ENCODE data around the gene KLHL22.

KLHL22 gene

DNA sequence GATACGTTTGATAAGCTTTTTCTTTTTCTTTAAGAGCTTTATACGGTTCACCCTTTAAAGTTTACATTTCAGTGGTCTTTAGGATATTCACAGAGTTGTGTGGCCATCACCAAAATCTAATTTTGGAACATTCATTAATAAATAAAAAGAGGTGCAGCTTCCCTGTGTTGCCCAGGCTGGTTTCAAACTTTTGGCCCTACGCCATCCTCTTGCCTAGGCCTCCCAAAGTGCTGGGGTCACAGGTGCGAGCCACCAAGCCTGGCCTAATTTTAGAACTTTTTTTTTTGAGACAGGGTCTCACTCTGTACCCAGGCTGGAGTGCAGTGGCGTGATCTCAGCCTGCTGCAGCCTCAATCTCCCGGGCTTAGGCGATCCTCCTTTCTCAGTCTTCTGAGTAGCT is 42.4 kb upstream of the KLHL22 start:
- H3K36me3 ChIP-seq (ENCODE audit: insufficient read depth, low read length) = peaks cover 63% of the 10 kb centered on the region

DNA sequence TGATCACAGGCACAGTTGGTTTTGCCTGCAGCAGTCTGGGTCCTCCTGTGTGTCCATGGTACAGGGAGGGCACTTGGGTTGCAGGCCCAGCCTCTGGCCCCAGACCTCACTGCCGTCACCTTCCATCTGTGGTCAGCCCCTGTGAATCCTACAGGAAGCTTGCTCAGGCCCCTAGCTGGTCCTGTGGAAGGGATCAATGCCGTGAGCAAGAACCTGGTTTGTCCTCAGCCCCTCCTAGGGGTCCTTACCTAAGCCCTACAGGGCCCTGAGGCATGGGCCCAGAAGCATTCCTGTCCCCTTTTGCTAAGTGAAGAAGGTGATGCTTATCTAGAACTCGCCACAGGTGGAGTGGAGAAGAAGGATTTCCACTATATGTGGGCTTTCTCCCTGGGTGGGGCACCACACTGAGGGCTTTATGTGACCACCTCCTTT is 41.7 kb upstream of the KLHL22 start:
- no peaks in the 10 kb centered on the region for H3K79me2 ChIP-seq (ENCODE audit: insufficient read depth, low read length)
- TF ChIP-seq, protein P1, sequence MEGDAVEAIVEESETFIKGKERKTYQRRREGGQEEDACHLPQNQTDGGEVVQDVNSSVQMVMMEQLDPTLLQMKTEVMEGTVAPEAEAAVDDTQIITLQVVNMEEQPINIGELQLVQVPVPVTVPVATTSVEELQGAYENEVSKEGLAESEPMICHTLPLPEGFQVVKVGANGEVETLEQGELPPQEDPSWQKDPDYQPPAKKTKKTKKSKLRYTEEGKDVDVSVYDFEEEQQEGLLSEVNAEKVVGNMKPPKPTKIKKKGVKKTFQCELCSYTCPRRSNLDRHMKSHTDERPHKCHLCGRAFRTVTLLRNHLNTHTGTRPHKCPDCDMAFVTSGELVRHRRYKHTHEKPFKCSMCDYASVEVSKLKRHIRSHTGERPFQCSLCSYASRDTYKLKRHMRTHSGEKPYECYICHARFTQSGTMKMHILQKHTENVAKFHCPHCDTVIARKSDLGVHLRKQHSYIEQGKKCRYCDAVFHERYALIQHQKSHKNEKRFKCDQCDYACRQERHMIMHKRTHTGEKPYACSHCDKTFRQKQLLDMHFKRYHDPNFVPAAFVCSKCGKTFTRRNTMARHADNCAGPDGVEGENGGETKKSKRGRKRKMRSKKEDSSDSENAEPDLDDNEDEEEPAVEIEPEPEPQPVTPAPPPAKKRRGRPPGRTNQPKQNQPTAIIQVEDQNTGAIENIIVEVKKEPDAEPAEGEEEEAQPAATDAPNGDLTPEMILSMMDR (IDR thresholded peaks at IDR 0.05; ENCODE audit: low read length) = no peak
- no peak for TF ChIP-seq EZH2 (IDR thresholded peaks at IDR 0.05; ENCODE audit: borderline replicate concordance, low read length)
- H3F3A ChIP-seq (ENCODE audit: insufficient read depth, low read length) = no peaks in the 10 kb centered on the region
- H3K9ac ChIP-seq (ENCODE audit: low read length) = no peak overlapping the region
- no peaks in the 10 kb centered on the region for H3K9me3 ChIP-seq (ENCODE audit: low read length)
- H4K20me1 ChIP-seq (ENCODE audit: insufficient read depth, low read length) = no peaks in the 10 kb centered on the region
- no peaks in the 10 kb centered on the region for H3K27me3 ChIP-seq (ENCODE audit: insufficient read depth, low read length)
- no peaks in the 10 kb centered on the region for H3K4me1 ChIP-seq (ENCODE audit: insufficient read depth, low read length, severe bottlenecking)
- H2AFZ ChIP-seq (ENCODE audit: low read length) = no peak overlapping the region
- no peak overlapping the region for H3K4me3 ChIP-seq (ENCODE audit: low read depth, low read length, poor library complexity, severe bottlenecking)
- H3K36me3 ChIP-seq (ENCODE audit: insufficient read depth, low read length) = peaks cover 57% of the 10 kb centered on the region
- no peak overlapping the region for H3K4me2 ChIP-seq (ENCODE audit: low read length)
- H3K9me2 ChIP-seq (ENCODE audit: low read depth, low read length) = no peaks in the 10 kb centered on the region
- H3K27ac ChIP-seq (ENCODE audit: low read depth, low read length, poor library complexity, severe bottlenecking) = no peak overlapping the region

More for the DNA sequence above, 42.4 kb upstream of the KLHL22 start:
- no peaks in the 10 kb centered on the region for H3K4me1 ChIP-seq (ENCODE audit: insufficient read depth, low read length, severe bottlenecking)
- H3K4me3 ChIP-seq (ENCODE audit: low read depth, low read length, poor library complexity, severe bottlenecking) = no peak overlapping the region
- TF ChIP-seq EZH2 (IDR thresholded peaks at IDR 0.05; ENCODE audit: borderline replicate concordance, low read length) = no peak
- TF ChIP-seq, protein P1 (IDR thresholded peaks at IDR 0.05; ENCODE audit: low read length) = no peak
- no peaks in the 10 kb centered on the region for H4K20me1 ChIP-seq (ENCODE audit: insufficient read depth, low read length)
- H3K9ac ChIP-seq (ENCODE audit: low read length) = no peak overlapping the region
- H3K9me2 ChIP-seq (ENCODE audit: low read depth, low read length) = no peaks in the 10 kb centered on the region
- no peak overlapping the region for H3K27ac ChIP-seq (ENCODE audit: low read depth, low read length, poor library complexity, severe bottlenecking)
- H3K79me2 ChIP-seq (ENCODE audit: insufficient read depth, low read length) = no peaks in the 10 kb centered on the region
- no peaks in the 10 kb centered on the region for H3F3A ChIP-seq (ENCODE audit: insufficient read depth, low read length)
- H2AFZ ChIP-seq (ENCODE audit: low read length) = no peak overlapping the region
- H3K4me2 ChIP-seq (ENCODE audit: low read length) = no peak overlapping the region
- no peaks in the 10 kb centered on the region for H3K27me3 ChIP-seq (ENCODE audit: insufficient read depth, low read length)
- H3K9me3 ChIP-seq (ENCODE audit: low read length) = no peaks in the 10 kb centered on the region

DNA sequence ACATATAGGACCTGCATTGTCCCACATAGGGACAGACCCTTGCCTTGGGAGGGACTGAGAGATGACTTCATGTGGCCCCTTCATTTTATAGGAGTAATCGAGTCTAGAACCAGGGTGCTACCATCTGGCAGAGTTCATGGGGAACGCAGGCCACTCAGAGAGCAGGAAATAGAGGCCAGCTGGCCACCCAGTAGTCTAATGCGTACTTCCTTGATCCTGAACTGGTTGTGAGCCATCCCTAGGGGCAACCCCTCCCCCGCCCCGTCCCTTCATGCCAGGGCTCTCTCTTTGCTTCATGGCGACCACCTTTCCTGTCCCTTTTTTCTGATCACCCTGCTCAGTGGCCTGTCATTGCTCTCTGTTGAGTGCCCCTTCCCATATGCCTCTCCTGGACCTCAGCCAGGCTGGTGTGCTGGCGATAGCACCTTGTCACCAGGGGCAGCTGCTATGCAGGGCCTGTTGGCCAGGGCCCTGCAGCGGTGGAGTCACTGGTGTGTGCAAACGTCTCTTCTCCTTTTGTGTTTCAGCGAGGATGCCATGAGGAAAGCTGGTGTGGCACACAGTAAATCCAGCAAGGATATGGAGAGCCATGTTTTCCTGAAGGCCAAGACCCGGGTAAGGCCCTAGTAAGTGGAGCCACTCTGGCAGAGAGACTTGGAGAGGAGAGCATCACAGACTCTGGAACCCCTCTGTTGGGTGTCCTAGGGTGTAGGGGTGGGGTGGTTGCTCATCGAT is 41.2 kb upstream of the KLHL22 start:
- Histone ChIP-seq H3K36me3 (ENCODE audit: insufficient read depth, low read length) (peaks cover 51% of the 10 kb centered on the region), H3K4me2 (ENCODE audit: low read length) (no peak overlapping the region), H4K20me1 (ENCODE audit: insufficient read depth, low read length) (no peaks in the 10 kb centered on the region), H3K27me3 (ENCODE audit: insufficient read depth, low read length) (no peaks in the 10 kb centered on the region), H3K9ac (ENCODE audit: low read length) (no peak overlapping the region), H3F3A (ENCODE audit: insufficient read depth, low read length) (no peaks in the 10 kb centered on the region), H3K4me3 (ENCODE audit: low read depth, low read length, poor library complexity, severe bottlenecking) (no peak overlapping the region), H3K79me2 (ENCODE audit: insufficient read depth, low read length) (no peaks in the 10 kb centered on the region), H2AFZ (ENCODE audit: low read length) (no peak overlapping the region), H3K4me1 (ENCODE audit: insufficient read depth, low read length, severe bottlenecking) (no peaks in the 10 kb centered on the region), H3K9me2 (ENCODE audit: low read depth, low read length) (no peaks in the 10 kb centered on the region), H3K27ac (ENCODE audit: low read depth, low read length, poor library complexity, severe bottlenecking) (no peak overlapping the region), H3K9me3 (ENCODE audit: low read length) (no peaks in the 10 kb centered on the region)
- TF ChIP-seq EZH2 (IDR thresholded peaks at IDR 0.05; ENCODE audit: borderline replicate concordance, low read length) = no peak
- TF ChIP-seq, protein P1 (IDR thresholded peaks at IDR 0.05; ENCODE audit: low read length) = no peak

Measured in OCI-LY1 (cell line).